ENCODE results near the gene DNAH14. TPM values are rescaled to one million over a fixed set of nuclear protein-coding genes. Genes with fewer than 3 reads are reported as not detected.

Gene DNAH14
- total RNA-seq, 1 donor, result 31.8 TPM

GRCh38 chr1:225422031-225422605 is 492.6 kb downstream of the DNAH14 start:
- H4K20me1 ChIP-seq (ENCODE audit: insufficient read depth, low read length), result peaks cover 9% of the 10 kb centered on the region

GRCh38 chr1:225422795-225423517 is 493.5 kb downstream of the DNAH14 start:
- H2AFZ ChIP-seq (ENCODE audit: low read length), result no peak overlapping the region
- no peaks in the 10 kb centered on the region for H3K27me3 ChIP-seq (ENCODE audit: insufficient read depth, low read length)
- no peak for TF ChIP-seq CTCF (IDR thresholded peaks at IDR 0.05; ENCODE audit: extremely low read depth, low read depth, low read length)
- peak overlapping the region; percentile 37 for H3K4me2 ChIP-seq (ENCODE audit: insufficient read depth, low read length)
- peaks cover 21% of the 10 kb centered on the region for H3K36me3 ChIP-seq (ENCODE audit: insufficient read depth, low read length)
- peak overlapping the region; percentile 2 for H3K4me3 ChIP-seq (ENCODE audit: insufficient read depth, low read length)
- H3K4me1 ChIP-seq (ENCODE audit: insufficient read depth, low read length), result peaks cover 43% of the 10 kb centered on the region
- H3K79me2 ChIP-seq (ENCODE audit: insufficient read depth, low read length), result peaks cover 86% of the 10 kb centered on the region
- H4K20me1 ChIP-seq (ENCODE audit: insufficient read depth, low read length), result peaks cover 10% of the 10 kb centered on the region
- peak overlapping the region; percentile 95 for H3K27ac ChIP-seq (ENCODE audit: low read depth, low read length)
- H3K9me3 ChIP-seq (ENCODE audit: low read depth, low read length), result no peaks in the 10 kb centered on the region
- DNase-seq (ENCODE audit: insufficient read length, low spot score, missing footprints), result no peak

More at GRCh38 chr1:225422031-225422605, 492.6 kb downstream of the DNAH14 start:
- Histone ChIP-seq H3K79me2 (ENCODE audit: insufficient read depth, low read length) (peaks cover 86% of the 10 kb centered on the region), H3K27ac (ENCODE audit: low read depth, low read length) (no peak overlapping the region), H3K9me3 (ENCODE audit: low read depth, low read length) (no peaks in the 10 kb centered on the region), H3K4me2 (ENCODE audit: insufficient read depth, low read length) (no peak overlapping the region), H3K4me1 (ENCODE audit: insufficient read depth, low read length) (peaks cover 43% of the 10 kb centered on the region), H3K36me3 (ENCODE audit: insufficient read depth, low read length) (peaks cover 29% of the 10 kb centered on the region), H2AFZ (ENCODE audit: low read length) (no peak overlapping the region), H3K4me3 (ENCODE audit: insufficient read depth, low read length) (no peak overlapping the region), H3K27me3 (ENCODE audit: insufficient read depth, low read length) (no peaks in the 10 kb centered on the region)
- DNase-seq (ENCODE audit: insufficient read length, low spot score, missing footprints), result no peak
- no peak for TF ChIP-seq CTCF (IDR thresholded peaks at IDR 0.05; ENCODE audit: extremely low read depth, low read depth, low read length)

GRCh38 chr1:225423518-225423855 is 494.0 kb downstream of the DNAH14 start:
- peaks cover 16% of the 10 kb centered on the region for H3K36me3 ChIP-seq (ENCODE audit: insufficient read depth, low read length)
- no peak for DNase-seq (ENCODE audit: insufficient read length, low spot score, missing footprints)
- H2AFZ ChIP-seq (ENCODE audit: low read length), result no peak overlapping the region
- H3K27me3 ChIP-seq (ENCODE audit: insufficient read depth, low read length), result no peaks in the 10 kb centered on the region
- H3K4me3 ChIP-seq (ENCODE audit: insufficient read depth, low read length), result peak overlapping the region; percentile 2
- H3K4me2 ChIP-seq (ENCODE audit: insufficient read depth, low read length), result peak overlapping the region; percentile 37
- no peak for TF ChIP-seq CTCF (IDR thresholded peaks at IDR 0.05; ENCODE audit: extremely low read depth, low read depth, low read length)
- H3K9me3 ChIP-seq (ENCODE audit: low read depth, low read length), result no peaks in the 10 kb centered on the region
- H3K4me1 ChIP-seq (ENCODE audit: insufficient read depth, low read length), result peaks cover 43% of the 10 kb centered on the region
- H3K79me2 ChIP-seq (ENCODE audit: insufficient read depth, low read length), result peaks cover 86% of the 10 kb centered on the region
- H3K27ac ChIP-seq (ENCODE audit: low read depth, low read length), result peak overlapping the region; percentile 95
- H4K20me1 ChIP-seq (ENCODE audit: insufficient read depth, low read length), result peaks cover 10% of the 10 kb centered on the region

GRCh38 chr1:225424562-225425200 is 495.2 kb downstream of the DNAH14 start:
- Histone ChIP-seq H3K36me3 (ENCODE audit: insufficient read depth, low read length) (peaks cover 4% of the 10 kb centered on the region), H3K4me2 (ENCODE audit: insufficient read depth, low read length) (peak overlapping the region; percentile 94), H2AFZ (ENCODE audit: low read length) (peak overlapping the region; percentile 26), H3K79me2 (ENCODE audit: insufficient read depth, low read length) (peaks cover 77% of the 10 kb centered on the region), H3K4me3 (ENCODE audit: insufficient read depth, low read length) (peak overlapping the region; percentile 91), H4K20me1 (ENCODE audit: insufficient read depth, low read length) (peaks cover 10% of the 10 kb centered on the region), H3K9me3 (ENCODE audit: low read depth, low read length) (no peaks in the 10 kb centered on the region), H3K4me1 (ENCODE audit: insufficient read depth, low read length) (peaks cover 47% of the 10 kb centered on the region), H3K27ac (ENCODE audit: low read depth, low read length) (peak overlapping the region; percentile 95), H3K27me3 (ENCODE audit: insufficient read depth, low read length) (no peaks in the 10 kb centered on the region)
- peak; percentile 83 for DNase-seq (ENCODE audit: insufficient read length, low spot score, missing footprints)
- no peak for TF ChIP-seq CTCF (IDR thresholded peaks at IDR 0.05; ENCODE audit: extremely low read depth, low read depth, low read length)

Data from osteoblast (primary cell).